SK-N-SH (cell line): ENCODE measurements around the gene ARL6. TPM values are rescaled to one million over a fixed set of nuclear protein-coding genes. Genes with fewer than 3 reads are reported as not detected.
"Not testable (repeated sequence)": the region's sequence is repeated elsewhere in the genome, so short reads cannot be mapped to it uniquely, and the experiment has no call there.

Experiments used
- CTCF ChIA-PET: fragments of 300-600, 350-600 bp; formaldehyde crosslinking; extraction: SDS; loops from one replicate; lab custom pipeline; 2021; lab: Yijun Ruan, JAX
- POLR2A ChIA-PET: fragments of 350-600 bp; sonication (Branson Sonifier 250); formaldehyde crosslinking; extraction: SDS; loops from one replicate; lab custom pipeline; 2020; ENCODE audit warnings: antibody characterized with exemption, inconsistent platforms; lab: Yijun Ruan, JAX
- DNase-seq: peaks from one replicate; pipeline ENCODE4 v3.0.0; 2012
- H2AFZ ChIP-seq: fragments of 200-600 bp; sonication (generic); 2 replicates; pipeline ENCODE4 v1.8.1; 2016; ENCODE audit warnings: antibody characterized with exemption, mild to moderate bottlenecking, low read depth
- H3F3A ChIP-seq: fragments of 200-600 bp; sonication (generic); replicated peaks from 2 replicates; pipeline ENCODE3; 2016; ENCODE audit warnings: antibody characterized with exemption, mild to moderate bottlenecking; ENCODE audit not compliant: insufficient read depth
- H3K27ac ChIP-seq, 2 experiments: fragments of 200-500 bp in 1 of 2; fragments of 200-600 bp in 1 of 2; sonication (Bioruptor generic) in 1 of 2; sonication (generic), shearing (Covaris generic) in 1 of 2; 2 replicates each; pipeline versions ENCODE4 v1.5.1 to v1.6.1; 2014 to 2016; ENCODE audit warnings: low read depth in 2 of 2, inconsistent platforms in 1 of 2, low read length in 1 of 2, mild to moderate bottlenecking in 1 of 2, mixed read lengths in 1 of 2
- H3K27me3 ChIP-seq: fragments of 200-600 bp; sonication (generic), shearing (Covaris generic); 2 replicates; pipeline ENCODE4 v1.6.1; 2016; ENCODE audit warnings: mixed run types; ENCODE audit not compliant: insufficient read depth
- H3K36me3 ChIP-seq, 2 experiments: fragments of 200-500 bp in 1 of 2; fragments of 200-600 bp in 1 of 2; sonication (Bioruptor generic) in 1 of 2; sonication (generic) in 1 of 2; replicated peaks in 1 of 2; 2 replicates each; pipeline versions ENCODE3 to v1.5.1; 2014 to 2016; ENCODE audit warnings: low read length in 1 of 2, mild to moderate bottlenecking in 1 of 2; ENCODE audit not compliant: insufficient read depth in 2 of 2, control insufficient read depth in 1 of 2
- H3K4me1 ChIP-seq, 2 experiments: fragments of 200-500 bp in 1 of 2; fragments of 200-600 bp in 1 of 2; sonication (Bioruptor generic) in 1 of 2; sonication (generic), shearing (Covaris generic) in 1 of 2; 2 replicates each; pipeline versions ENCODE4 v1.5.1 to v1.6.1; 2014 to 2016; ENCODE audit warnings: low read depth in 1 of 2, low read length in 1 of 2, mixed run types in 1 of 2; ENCODE audit not compliant: insufficient read depth in 2 of 2, control insufficient read depth in 1 of 2
- H3K4me2 ChIP-seq: fragments of 200-600 bp; sonication (generic), shearing (Covaris generic); 2 replicates; pipeline ENCODE4 v1.6.1; 2017; ENCODE audit warnings: mixed run types
- H3K4me3 ChIP-seq, 2 experiments: fragments of 200-500 bp in 1 of 2; fragments of 200-600 bp in 1 of 2; sonication (Bioruptor generic) in 1 of 2; sonication (generic), shearing (Covaris generic) in 1 of 2; 2 replicates each; pipeline versions ENCODE4 v1.5.1 to v1.8.1; 2014 to 2016; ENCODE audit warnings: low read depth in 2 of 2, inconsistent platforms in 1 of 2, low read length in 1 of 2, mild to moderate bottlenecking in 1 of 2, mixed read lengths in 1 of 2, moderate library complexity in 1 of 2
- H3K79me2 ChIP-seq: fragments of 200-600 bp; sonication (generic); 2 replicates; pipeline ENCODE4 v1.8.1; 2017; ENCODE audit warnings: mild to moderate bottlenecking; ENCODE audit not compliant: insufficient read depth
- H3K9ac ChIP-seq: fragments of 200-600 bp; sonication (generic); 2 replicates; pipeline ENCODE4 v1.6.1; 2017; ENCODE audit warnings: mixed run types
- H3K9me2 ChIP-seq: fragments of 200-600 bp; sonication (generic); 2 replicates; pipeline ENCODE4 v1.6.1; 2017; ENCODE audit warnings: mixed run types
- H3K9me3 ChIP-seq: fragments of 200-600 bp; sonication (generic); 2 replicates; pipeline ENCODE4 v1.6.1; 2017; ENCODE audit warnings: mixed run types, mild to moderate bottlenecking, moderate library complexity
- H4K20me1 ChIP-seq: fragments of 200-600 bp; sonication (generic); 2 replicates; pipeline ENCODE4 v1.6.1; 2017; ENCODE audit warnings: mild to moderate bottlenecking, mixed run types; ENCODE audit not compliant: insufficient read depth
- CHD2 ChIP-seq: fragments of 150-350 bp; IDR thresholded peaks from 2 replicates; pipeline ENCODE4 v1.6.1; 2018; ENCODE audit warnings: low read length; ENCODE audit not compliant: partially characterized antibody
- ELF1 ChIP-seq: IDR thresholded peaks from 2 replicates; pipeline ENCODE4 v1.4.0; 2012
- EZH2phosphoT487 ChIP-seq: fragments of 200-600 bp; sonication (generic); IDR thresholded peaks from 2 replicates; pipeline ENCODE4 v1.6.1; 2017; ENCODE audit warnings: low read depth, mixed run types, mild to moderate bottlenecking, antibody characterized with exemption, moderate library complexity, borderline replicate concordance
- FOSL2 ChIP-seq: IDR thresholded peaks from 2 replicates; pipeline ENCODE4 v1.4.0; 2012; ENCODE audit warnings: low read depth, mild to moderate bottlenecking, moderate library complexity, borderline replicate concordance
- FOXJ3 ChIP-seq: sonication (generic); formaldehyde crosslinking; IDR thresholded peaks from 2 replicates; pipeline ENCODE4 v1.5.1; 2020; ENCODE audit warnings: mild to moderate bottlenecking, missing genetic modification reagents
- FOXM1 ChIP-seq: IDR thresholded peaks from 2 replicates; pipeline ENCODE4 v1.4.0; 2012; ENCODE audit warnings: low read depth, mild to moderate bottlenecking
- GABPA ChIP-seq: IDR thresholded peaks from 2 replicates; pipeline ENCODE4 v1.4.0; 2012; ENCODE audit warnings: low read depth, mild to moderate bottlenecking
- GATA2 ChIP-seq: sonication (generic); formaldehyde crosslinking; IDR thresholded peaks from 2 replicates; pipeline ENCODE4 v1.5.0; 2020; ENCODE audit warnings: mild to moderate bottlenecking, missing genetic modification reagents
- JUND ChIP-seq: IDR thresholded peaks from 2 replicates; pipeline ENCODE4 v1.4.0; 2012
- MEF2A ChIP-seq: IDR thresholded peaks from 2 replicates; pipeline ENCODE4 v1.4.0; 2012; ENCODE audit warnings: low read depth, borderline replicate concordance
- MXI1 ChIP-seq: IDR thresholded peaks from 2 replicates; pipeline ENCODE4 v1.6.1; 2012; ENCODE audit warnings: mild to moderate bottlenecking, low read depth, low read length, improper control_type of control experiment
- NRF1 ChIP-seq: IDR thresholded peaks from 2 replicates; pipeline ENCODE4 v1.6.1; 2012; ENCODE audit warnings: low read depth, mild to moderate bottlenecking, low read length
- POLR2AphosphoS5 ChIP-seq: IDR thresholded peaks from 2 replicates; pipeline ENCODE4 v1.6.1; 2012; ENCODE audit warnings: low read depth, low read length
- RCOR1 ChIP-seq: fragments of 150-350 bp; IDR thresholded peaks from 2 replicates; pipeline ENCODE4 v1.6.1; 2017; ENCODE audit warnings: antibody characterized with exemption, low read length
- RFX5 ChIP-seq: IDR thresholded peaks from 2 replicates; pipeline ENCODE4 v1.6.1; 2012; ENCODE audit warnings: mild to moderate bottlenecking, improper control_type of control experiment, low read length
- TAF1 ChIP-seq: IDR thresholded peaks from 2 replicates; pipeline ENCODE4 v1.6.1; 2012; ENCODE audit warnings: low read depth, mild to moderate bottlenecking, low read length, moderate library complexity, borderline replicate concordance
- TCF12 ChIP-seq: IDR thresholded peaks from 2 replicates; pipeline ENCODE4 v1.4.0; 2012
- YY1 ChIP-seq: IDR thresholded peaks from 2 replicates; pipeline ENCODE4 v1.4.0; 2012; ENCODE audit warnings: low read depth, mild to moderate bottlenecking
- WGBS: methylation state at CpG from one replicate; pipeline ENCODE4 v1.1.6; 2017; ENCODE audit warnings: low lambda C conversion rate; 5-methylcytosine and 5-hydroxymethylcytosine counted together
- polyA plus RNA-seq, 3 experiments: library from polyadenylated mRNA; depleted of rRNA; stranded (reverse); fragments of >200 nt; gene quantifications; 2 replicates each; pipeline ENCODE4 v1.2.3, GENCODE V29; 2012
- TF ChIP-seq, protein P1 (sequence below): IDR thresholded peaks from 2 replicates; pipeline ENCODE4; 2012
- TF ChIP-seq, protein P2 (sequence below): fragments of 150-350 bp; IDR thresholded peaks from 2 replicates; pipeline ENCODE4 v1.6.1; 2016; ENCODE audit warnings: mild to moderate bottlenecking, low read depth, low read length

The ARL6 gene
- polyA plus RNA-seq, 1 of the 3 experiments (the other 2 are of a cell fraction) = 2.6 TPM

DNA sequence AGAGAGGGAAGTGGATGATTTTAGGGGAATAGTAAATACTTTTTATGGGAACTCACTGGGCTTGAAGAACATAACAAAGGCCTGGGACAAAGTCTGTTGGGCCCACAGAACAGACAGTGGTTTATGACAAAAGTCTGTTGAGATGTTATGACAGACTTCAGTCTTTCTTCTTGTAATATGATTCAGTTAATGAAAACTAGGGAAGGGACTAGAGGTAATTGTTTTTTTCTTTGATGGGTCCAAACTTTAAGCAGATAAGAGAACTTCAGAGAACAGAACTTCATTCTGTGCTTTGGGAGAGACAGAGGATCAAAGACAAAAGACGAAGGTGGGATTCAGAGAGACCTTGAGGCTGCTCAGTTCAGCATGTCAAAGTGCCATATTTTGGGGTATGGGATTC lies 66.6 kb downstream of the ARL6 start:
- peaks cover 7% of the 10 kb centered on the region for H3K79me2 ChIP-seq
- H3K4me3 ChIP-seq = no peak overlapping the region
- H3F3A ChIP-seq = peaks cover 5% of the 10 kb centered on the region
- CTCF ChIA-PET = no interaction called here
- H3K9me3 ChIP-seq = no peaks in the 10 kb centered on the region
- no peak for TF ChIP-seq FOXJ3
- TF ChIP-seq POLR2AphosphoS5 = no peak
- no peak for TF ChIP-seq FOSL2
- TF ChIP-seq MEF2A = no peak
- no peak for TF ChIP-seq TAF1
- TF ChIP-seq GATA2 (CRISPR knock-in tag) = no peak
- no peak for TF ChIP-seq CHD2
- no peak for TF ChIP-seq GABPA
- TF ChIP-seq JUND = no peak
- no peak for TF ChIP-seq YY1
- TF ChIP-seq FOXM1 = no peak
- TF ChIP-seq RCOR1 = no peak
- no peak for TF ChIP-seq RFX5
- no peak for TF ChIP-seq MXI1
- TF ChIP-seq, protein P1, sequence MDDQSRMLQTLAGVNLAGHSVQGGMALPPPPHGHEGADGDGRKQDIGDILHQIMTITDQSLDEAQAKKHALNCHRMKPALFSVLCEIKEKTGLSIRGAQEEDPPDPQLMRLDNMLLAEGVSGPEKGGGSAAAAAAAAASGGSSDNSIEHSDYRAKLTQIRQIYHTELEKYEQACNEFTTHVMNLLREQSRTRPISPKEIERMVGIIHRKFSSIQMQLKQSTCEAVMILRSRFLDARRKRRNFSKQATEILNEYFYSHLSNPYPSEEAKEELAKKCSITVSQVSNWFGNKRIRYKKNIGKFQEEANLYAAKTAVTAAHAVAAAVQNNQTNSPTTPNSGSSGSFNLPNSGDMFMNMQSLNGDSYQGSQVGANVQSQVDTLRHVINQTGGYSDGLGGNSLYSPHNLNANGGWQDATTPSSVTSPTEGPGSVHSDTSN = no peak
- no peak for TF ChIP-seq EZH2phosphoT487
- TF ChIP-seq, protein P2, sequence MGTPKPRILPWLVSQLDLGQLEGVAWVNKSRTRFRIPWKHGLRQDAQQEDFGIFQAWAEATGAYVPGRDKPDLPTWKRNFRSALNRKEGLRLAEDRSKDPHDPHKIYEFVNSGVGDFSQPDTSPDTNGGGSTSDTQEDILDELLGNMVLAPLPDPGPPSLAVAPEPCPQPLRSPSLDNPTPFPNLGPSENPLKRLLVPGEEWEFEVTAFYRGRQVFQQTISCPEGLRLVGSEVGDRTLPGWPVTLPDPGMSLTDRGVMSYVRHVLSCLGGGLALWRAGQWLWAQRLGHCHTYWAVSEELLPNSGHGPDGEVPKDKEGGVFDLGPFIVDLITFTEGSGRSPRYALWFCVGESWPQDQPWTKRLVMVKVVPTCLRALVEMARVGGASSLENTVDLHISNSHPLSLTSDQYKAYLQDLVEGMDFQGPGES = no peak
- TF ChIP-seq TCF12 = no peak
- no peak for TF ChIP-seq NRF1
- TF ChIP-seq ELF1 = no peak
- TF ChIP-seq, all 33 proteins: peak for 0
- H3K27me3 ChIP-seq = no peaks in the 10 kb centered on the region
- DNase-seq = no peak
- H4K20me1 ChIP-seq = no peaks in the 10 kb centered on the region
- no peaks in the 10 kb centered on the region; a peak in 1 of 4 replicates for H3K4me1 ChIP-seq
- H3K4me2 ChIP-seq = no peak overlapping the region
- no peak overlapping the region for H3K27ac ChIP-seq
- no peaks in the 10 kb centered on the region for H3K36me3 ChIP-seq
- H2AFZ ChIP-seq = no peak overlapping the region
- H3K9ac ChIP-seq = no peak overlapping the region
- no peaks in the 10 kb centered on the region for H3K9me2 ChIP-seq
- POLR2A ChIA-PET = no interaction called here
- 96% methylated on average over 1 of the region's 1 CpG for WGBS

DNA sequence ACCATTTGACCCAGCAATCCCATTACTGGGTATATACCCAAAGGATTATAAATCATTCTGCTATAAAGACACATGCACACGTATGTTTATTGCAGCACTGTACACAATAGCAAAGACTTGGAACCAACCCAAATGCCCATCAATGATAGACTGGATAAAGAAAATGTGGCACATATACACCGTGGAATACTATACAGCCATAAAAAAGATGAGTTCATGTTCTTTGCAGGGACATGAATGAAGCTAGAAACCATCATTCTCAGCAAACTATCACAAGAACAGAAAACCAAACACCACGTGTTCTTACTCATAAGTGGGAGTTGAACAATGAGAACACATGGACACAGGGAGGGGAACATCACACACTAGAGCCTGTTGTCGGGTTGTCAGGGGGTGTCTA lies 68.6 kb downstream of the ARL6 start:
- H4K20me1 ChIP-seq, H3K4me1 ChIP-seq, H3K4me2 ChIP-seq, H3K79me2 ChIP-seq, H3K9ac ChIP-seq, H3K36me3 ChIP-seq, H3K27me3 ChIP-seq, POLR2A ChIA-PET, H2AFZ ChIP-seq, H3K9me2 ChIP-seq, H3F3A ChIP-seq, DNase-seq, H3K27ac ChIP-seq, H3K9me3 ChIP-seq, H3K4me3 ChIP-seq: not testable (repeated sequence)
- CTCF ChIA-PET = interaction anchor here (0.6 to 1.0 kb wide), 2 partner anchors 16 to 39 kb away, joined by 3 read pairs; no protein-coding TSS in a partner anchor
- WGBS = 49% methylated on average over 4 of the region's 4 CpGs
